Heart right ventricle (tissue), 16 donors: ENCODE data around the gene KRT39. TPM values are rescaled to one million over a fixed set of nuclear protein-coding genes. Genes with fewer than 3 reads are reported as not detected.
A peak's percentile ranks its signal among the peaks of the same experiment; 100 is the strongest.

Experiments used
- ATAC-seq, 8 donors: fragments of 200-7000 bp; cut with Tn5 transposase; one replicate each; pipeline ENCODE4 v1.9.1; 2020; ENCODE audit warnings: mild to moderate bottlenecking in 8 of 8, moderate library complexity in 8 of 8, moderate number of reproducible peaks in 1 of 8
- DNase-seq, 2 donors: peaks; one replicate each; pipeline ENCODE4 v3.0.0-alpha.2; 2020
- H3K27ac ChIP-seq, 10 donors: fragments of 200-600 bp; sonication (generic) in 2 of 10; one replicate each; pipeline versions ENCODE4 v1.5.0 to v1.8.0; 2020 to 2022; ENCODE audit warnings: mild to moderate bottlenecking in 3 of 10
- H3K27me3 ChIP-seq, 7 donors: fragments of 200-600 bp; one replicate each; pipeline ENCODE4 v1.8.0; 2021 to 2022; ENCODE audit warnings: mild to moderate bottlenecking in 2 of 7
- H3K36me3 ChIP-seq, 9 donors: fragments of 200-600 bp; sonication (generic) in 1 of 9; one replicate each; pipeline versions ENCODE4 v1.5.0 to v1.8.0; 2020 to 2022; ENCODE audit warnings: mild to moderate bottlenecking in 2 of 9
- H3K4me1 ChIP-seq, 9 donors: fragments of 200-600 bp; sonication (generic) in 1 of 9; one replicate each; pipeline versions ENCODE4 v1.5.0 to v1.8.0; 2020 to 2022; ENCODE audit warnings: mild to moderate bottlenecking in 4 of 9
- H3K4me3 ChIP-seq, 10 donors: fragments of 200-600 bp; sonication (generic) in 2 of 10; one replicate each; pipeline versions ENCODE4 v1.5.0 to v1.8.0; 2020 to 2022; ENCODE audit warnings: mild to moderate bottlenecking in 7 of 10, moderate library complexity in 2 of 10
- H3K9me3 ChIP-seq, 11 donors: fragments of 200-600 bp in 10 of 11; sonication (generic) in 2 of 11; one replicate each; pipeline versions ENCODE4 v1.5.0 to v1.8.0; 2013 to 2022; ENCODE audit warnings: mild to moderate bottlenecking in 2 of 11, control low read depth in 1 of 11, moderate library complexity in 1 of 11
- CTCF ChIP-seq, 9 donors: fragments of 200-600 bp; sonication (generic) in 2 of 9; IDR thresholded peaks; one replicate each; pipeline versions ENCODE4 v1.5.0 to v1.8.0; 2021 to 2022; ENCODE audit warnings: antibody characterized with exemption in 9 of 9, mild to moderate bottlenecking in 5 of 9, moderate library complexity in 1 of 9
- WGBS, 2 donors: extraction: QIAGEN DNeasy Blood & Tissue Kit; methylation state at CpG; one replicate each; pipeline ENCODE4 v1.1.7; 2013; ENCODE audit warnings: inconsistent platforms in 1 of 2; 5-methylcytosine and 5-hydroxymethylcytosine counted together
- intact Hi-C, 10 donors: fragments of 100-400 bp; cut with DNase I; formaldehyde crosslinking; loops; one replicate each; pipeline versions ENCODE4 v1.11.1 to v1.14.2; 2022
- polyA plus RNA-seq, 2 donors: library from polyadenylated mRNA; stranded (reverse); fragments of 200-250 nt; gene quantifications; one replicate each; pipeline ENCODE4 v1.2.3, GENCODE V29; 2013
- total RNA-seq, 10 donors: library from RNA; stranded (reverse); fragmentation: NEBNext Ultra II Directional in 3 of 10; extraction: Animal tissue kit (Norgen Biotek cat#: 25700) in 3 of 10; gene quantifications; one replicate each; pipeline versions ENCODE4 v1.2.1 to v1.2.4, GENCODE V29; 2021 to 2023
- donor health status: Arrhythmogenic right ventricular cardiomyopathy.
- donor health status: ischemic (EF 13 %, LVEDD 7.1; RV severe dilation, severe dysfunction).
- donor health status: healthy with polysubstance abuse.
- donor health status: DM: no; HTN: yes; CAD: no.
- donor health status: DM: no; HTN: no; CAD: no.
- donor health status: ischemic (EF 25% LVEDD 6.9; RV normal size, moderate dysfunction).
- donor health status: ischemic (EF 25% LVEDD 5.7; RV mildly dilated, moderate dysfunction).
- donor health status: healthy.
- donor health status: DM: yes; HTN: yes; CAD: no.
- donor health status: Ischemic cardiomyopathy.
- donor health status: ischemic (EF 35%, LVEDD 5.7; RV mildly dilated, moderate dysfunction).
- donor health status: nonischemic (EF 11% LVEDD 7.7; RV severe dilation, severe dysfunction).
- donor health status: DM: yes; HTN: yes; CAD: no.
- donor health status: PGD.
- donor health status: ischemic (EF 29% LVEDD 5.4; RV normal size, mild dysfunction).
- donor health status: nonischemic (EF 23%, LVEDD 6.1; RV moderate dilation, normal function).

The KRT39 gene
- total and polyA plus RNA-seq, 12 donors, result not detected

GRCh38 chr17:40984226-40984625 lies 17.5 kb upstream of the KRT39 start, which contains the start of gene KRT40:
KRT40 (minus strand) TSS chr17:40984326; CDS start chr17:40984273, 53 bp downstream.
- 67 to 71% methylated on average over 3 of the region's 3 CpGs for WGBS, 2 donors
- intact Hi-C loops, result no loop called here
- peaks cover 0 to 44% (median 17%) of the 10 kb centered on the region in 7 donors for H3K27me3 ChIP-seq
- no peaks in the 10 kb centered on the region for H3K36me3 ChIP-seq
- H3K9me3 ChIP-seq, result no peaks in the 10 kb centered on the region
- H3K4me3 ChIP-seq, result no peak within 1 kb of the TSS
- DNase-seq (no peak), ATAC-seq (no peak)
- no peak for TF ChIP-seq CTCF (IDR thresholded peaks at IDR 0.05)
- H3K27ac ChIP-seq, result no peak within 1 kb of the TSS
- peaks cover 0 to 7% (median 0%) of the 10 kb centered on the region in 9 donors for H3K4me1 ChIP-seq

GRCh38 chr17:40981115-40981514 lies 14.4 kb upstream of the KRT39 start:
- Histone ChIP-seq H3K27me3 (peaks cover 0 to 47% (median 18%) of the 10 kb centered on the region in 7 donors), H3K27ac (no peak overlapping the region), H3K4me3 (no peak overlapping the region), H3K9me3 (no peaks in the 10 kb centered on the region), H3K36me3 (no peaks in the 10 kb centered on the region), H3K4me1 (peaks cover 0 to 7% (median 0%) of the 10 kb centered on the region in 9 donors)
- TF ChIP-seq CTCF (IDR thresholded peaks at IDR 0.05), result no peak
- DNase-seq (no peak), ATAC-seq (no peak)
- intact Hi-C loops, result no loop called here
- 51 to 53% methylated on average over 5 of the region's 5 CpGs for WGBS, 2 donors

- Histone ChIP-seq H3K4me1 (peaks cover 0 to 7% (median 0%) of the 10 kb centered on the region in 9 donors), H3K4me3 (no peak overlapping the region), H3K27ac (no peak overlapping the region), H3K27me3 (peaks cover 0 to 50% (median 22%) of the 10 kb centered on the region in 7 donors), H3K36me3 (no peaks in the 10 kb centered on the region), H3K9me3 (no peaks in the 10 kb centered on the region)
- ATAC-seq (peak in 2 of 8 donors; percentile 13 to 55), DNase-seq (no peak)
- no peak for TF ChIP-seq CTCF (IDR thresholded peaks at IDR 0.05)
- 9% methylated on average over 8 of the region's 8 CpGs for WGBS, 2 donors
- intact Hi-C loops, result no loop called here
Measured at GRCh38 chr17:40980596-40980995, 13.8 kb upstream of the KRT39 start.

GRCh38 chr17:40980117-40980516 lies 13.4 kb upstream of the KRT39 start:
- H3K4me1 ChIP-seq, result peaks cover 0 to 7% (median 0%) of the 10 kb centered on the region in 9 donors
- peaks cover 0 to 47% (median 22%) of the 10 kb centered on the region in 7 donors for H3K27me3 ChIP-seq
- DNase-seq, result no peak
- TF ChIP-seq CTCF (IDR thresholded peaks at IDR 0.05), result no peak
- H3K9me3 ChIP-seq, result no peaks in the 10 kb centered on the region
- no peak overlapping the region for H3K27ac ChIP-seq
- H3K4me3 ChIP-seq, result no peak overlapping the region
- H3K36me3 ChIP-seq, result no peaks in the 10 kb centered on the region
- WGBS, 2 donors, result 50 to 70% methylated on average over 3 of the region's 3 CpGs
- intact Hi-C loops, result no loop called here
- no peak for ATAC-seq
